Esophagus squamous epithelium (tissue), 5 donors: ENCODE data around the gene TSPAN31. TPM values are rescaled to one million over a fixed set of nuclear protein-coding genes. Genes with fewer than 3 reads are reported as not detected.
A peak's percentile ranks its signal among the peaks of the same experiment; 100 is the strongest.

ENCODE experiments used
- DNase-seq: peaks from one replicate; lab custom pipeline; 2025; lab: John Stamatoyannopoulos, UW
- H3K27ac ChIP-seq, 4 donors: fragments of 200-600 bp; sonication (generic); one replicate each; pipeline ENCODE4 v1.5.1; 2016 to 2019; ENCODE audit warnings: mild to moderate bottlenecking in 1 of 4
- H3K27me3 ChIP-seq, 4 donors: fragments of 200-600 bp; sonication (generic); 1 replicate in 3 of 4; 2 replicates in 1 of 4; pipeline versions ENCODE4 v1.5.1 to v1.6.0; 2017 to 2021; ENCODE audit warnings: antibody characterized with exemption in 1 of 4
- H3K36me3 ChIP-seq, 3 donors: fragments of 200-600 bp; sonication (generic); one replicate each; pipeline ENCODE4 v1.5.1; 2016 to 2019
- H3K4me1 ChIP-seq, 3 donors: fragments of 200-600 bp; sonication (generic); one replicate each; pipeline ENCODE4 v1.5.1; 2017 to 2019
- H3K4me3 ChIP-seq, 4 donors: fragments of 200-600 bp; sonication (generic); 1 replicate in 3 of 4; 2 replicates in 1 of 4; pipeline ENCODE4 v1.5.1; 2016 to 2019; ENCODE audit warnings: mild to moderate bottlenecking in 2 of 4, moderate library complexity in 1 of 4
- H3K9me3 ChIP-seq, 3 donors: fragments of 200-600 bp; sonication (generic); one replicate each; pipeline ENCODE4 v1.5.1; 2016 to 2019
- CTCF ChIP-seq, 6 experiments: fragments of 450-650 bp in 4 of 6; fragments of 200-600 bp in 2 of 6; sonication (generic) in 2 of 6; IDR thresholded peaks; one replicate each; pipeline ENCODE4 v1.5.1; 2016 to 2019; ENCODE audit warnings: antibody characterized with exemption in 6 of 6, mild to moderate bottlenecking in 4 of 6, moderate library complexity in 4 of 6
- POLR2A ChIP-seq, 4 donors: fragments of 450-650 bp; IDR thresholded peaks; one replicate each; pipeline ENCODE4 v1.6.1; 2017; ENCODE audit warnings: antibody characterized with exemption in 4 of 4, mild to moderate bottlenecking in 4 of 4, moderate library complexity in 3 of 4
- WGBS, 2 donors: methylation state at CpG; one replicate each; pipeline ENCODE4 v1.1.5; 2018; 5-methylcytosine and 5-hydroxymethylcytosine counted together
- intact Hi-C: fragments of 100-400 bp; cut with DNase I; formaldehyde crosslinking; loops from one replicate; pipeline ENCODE4 v1.15.0; 2022
- total RNA-seq, 4 donors: library from RNA; depleted of rRNA; stranded (reverse); fragments of >200 nt; gene quantifications; one replicate each; pipeline ENCODE4 v1.1.0, GENCODE V29; 2016
- donor health status: DM: yes; HTN: yes; CAD: no.

Gene TSPAN31
- total RNA-seq, 4 donors from 2014 or later: 37.2 to 62.5 (median 40.2) TPM

- peaks cover 23 to 44% (median 27%) of the 10 kb centered on the region in 3 donors for H3K4me1 ChIP-seq
- H3K9me3 ChIP-seq: no peaks in the 10 kb centered on the region
- DNase-seq: no peak
- 48 to 50% methylated on average over 12 to 14 of the region's 22 CpGs for WGBS, 2 donors
- peak overlapping the region in 3 of 4 donors; percentile 65 to 98 (median 93) for H3K4me3 ChIP-seq
- H3K27ac ChIP-seq: no peak overlapping the region
- H3K36me3 ChIP-seq: peaks cover 0 to 19% (median 0%) of the 10 kb centered on the region in 3 donors
- TF ChIP-seq CTCF (IDR thresholded peaks at IDR 0.05) (peak; percentile 23 to 52 (median 45)), POLR2A (IDR thresholded peaks at IDR 0.05) (no peak)
- H3K27me3 ChIP-seq: no peaks in the 10 kb centered on the region
- intact Hi-C loops: no loop called here
Measured at GRCh38 chr12:57756406-57757341, 11.8 kb downstream of the TSPAN31 start.

- WGBS, 2 donors: 89 to 93% methylated on average over 4 of the region's 4 CpGs
- Histone ChIP-seq H3K27me3 (peaks cover 0 to 8% (median 0%) of the 10 kb centered on the region in 4 donors), H3K27ac (no peak overlapping the region), H3K36me3 (peaks cover 0 to 19% (median 0%) of the 10 kb centered on the region in 3 donors), H3K9me3 (no peaks in the 10 kb centered on the region), H3K4me3 (no peak overlapping the region), H3K4me1 (peaks cover 20 to 39% (median 21%) of the 10 kb centered on the region in 3 donors)
- TF ChIP-seq CTCF (IDR thresholded peaks at IDR 0.05): no peak
- TF ChIP-seq POLR2A (IDR thresholded peaks at IDR 0.05): no peak
- intact Hi-C loops: no loop called here
- DNase-seq: no peak
Measured at GRCh38 chr12:57757771-57758170, 12.9 kb downstream of the TSPAN31 start.

GRCh38 chr12:57758552-57759359 is 13.9 kb downstream of the TSPAN31 start:
- intact Hi-C loops: no loop called here
- Histone ChIP-seq H3K9me3 (no peaks in the 10 kb centered on the region), H3K4me1 (peaks cover 14 to 29% (median 18%) of the 10 kb centered on the region in 3 donors), H3K4me3 (no peak overlapping the region), H3K27me3 (peaks cover 0 to 18% (median 0%) of the 10 kb centered on the region in 4 donors), H3K36me3 (peaks cover 0 to 19% (median 0%) of the 10 kb centered on the region in 3 donors), H3K27ac (no peak overlapping the region)
- DNase-seq: no peak
- TF ChIP-seq CTCF (IDR thresholded peaks at IDR 0.05) (no peak), POLR2A (IDR thresholded peaks at IDR 0.05) (no peak)
- WGBS, 2 donors: 93 to 100% methylated on average over 3 to 13 of the region's 25 CpGs

GRCh38 chr12:57759360-57759980 is 14.6 kb downstream of the TSPAN31 start:
- Histone ChIP-seq H3K27me3 (peaks cover 0 to 25% (median 2%) of the 10 kb centered on the region in 4 donors), H3K4me3 (no peak overlapping the region), H3K27ac (no peak overlapping the region), H3K36me3 (peaks cover 0 to 19% (median 0%) of the 10 kb centered on the region in 3 donors), H3K9me3 (no peaks in the 10 kb centered on the region), H3K4me1 (peaks cover 11 to 24% (median 12%) of the 10 kb centered on the region in 3 donors)
- 25 to 44% methylated on average over 3 of the region's 3 CpGs for WGBS, 2 donors
- TF ChIP-seq POLR2A (IDR thresholded peaks at IDR 0.05) (no peak), CTCF (IDR thresholded peaks at IDR 0.05) (peak in 4 of 6 experiments; percentile 24 to 58 (median 44))
- no peak for DNase-seq
- intact Hi-C loops: no loop called here
